ENCODE results near the gene RAB19. TPM values are rescaled to one million over a fixed set of nuclear protein-coding genes. Genes with fewer than 3 reads are reported as not detected.

RAB19 gene
- total and polyA plus RNA-seq, 12 donors, result 0.44 TPM; not detected in 11

GRCh38 chr7:140397784-140398750 is 5.8 kb upstream of the RAB19 start, which contains the start of gene SLC37A3:
TSS of gene SLC37A3 (minus strand) at chr7:140398530. CDS start at chr7:140382526, 16,004 bp downstream.
- 0 to 2% (median 2%) methylated on average over 17 to 65 of the region's 66 CpGs for WGBS, 4 donors
- peaks cover 0 to 7% of the 10 kb centered on the region in 2 donors for H3K4me1 ChIP-seq (replicated peaks in 1 of 2)
- peak in 2 of 6 experiments; percentile 27 to 51 for TF ChIP-seq CTCF (IDR thresholded peaks at IDR 0.05)
- TF ChIP-seq POLR2A (IDR thresholded peaks at IDR 0.05), result peak; percentile 23 to 66
- no peaks in the 10 kb centered on the region for H3K36me3 ChIP-seq (replicated peaks in 1 of 2)
- H3K4me3 ChIP-seq, result peak within 1 kb of the TSS in 3 of 4 donors; percentile 79 to 97 (median 90)
- no peaks in the 10 kb centered on the region for H3K9me3 ChIP-seq (replicated peaks in 1 of 3)
- H3K27me3 ChIP-seq, result no peaks in the 10 kb centered on the region
- peak within 1 kb of the TSS in 4 of 5 donors; percentile 51 to 88 (median 78) for H3K27ac ChIP-seq
- intact Hi-C loops (cut with DNase I), result no loop called here
- peak; percentile 76 to 90 (median 85) for DNase-seq

GRCh38 chr7:140398821-140399220 is 5.0 kb upstream of the RAB19 start:
- TF ChIP-seq CTCF (IDR thresholded peaks at IDR 0.05), result no peak
- no peak for TF ChIP-seq POLR2A (IDR thresholded peaks at IDR 0.05)
- Histone ChIP-seq H3K9me3 (replicated peaks in 1 of 3) (no peaks in the 10 kb centered on the region), H3K36me3 (replicated peaks in 1 of 2) (no peaks in the 10 kb centered on the region), H3K27ac (no peak overlapping the region), H3K27me3 (no peaks in the 10 kb centered on the region), H3K4me1 (replicated peaks in 1 of 2) (peaks cover 0 to 7% of the 10 kb centered on the region in 2 donors), H3K4me3 (peak overlapping the region in 1 of 4 donors; percentile 90)
- intact Hi-C loops (cut with DNase I), result no loop called here
- no peak for DNase-seq
- 59 to 72% (median 63%) methylated on average over 10 of the region's 10 CpGs for WGBS, 4 donors

- Histone ChIP-seq H3K36me3 (replicated peaks in 1 of 2) (no peaks in the 10 kb centered on the region), H3K9me3 (replicated peaks in 1 of 3) (no peaks in the 10 kb centered on the region), H3K27me3 (no peaks in the 10 kb centered on the region), H3K27ac (no peak overlapping the region), H3K4me1 (replicated peaks in 1 of 2) (peaks cover 3 to 7% of the 10 kb centered on the region in 2 donors), H3K4me3 (no peak overlapping the region)
- TF ChIP-seq POLR2A (IDR thresholded peaks at IDR 0.05), result no peak
- no peak for TF ChIP-seq CTCF (IDR thresholded peaks at IDR 0.05)
- WGBS, 4 donors, result 69 to 84% (median 73%) methylated on average over 3 of the region's 3 CpGs
- intact Hi-C loops (cut with DNase I), result no loop called here
- DNase-seq, result no peak
These were observed 3.5 kb upstream of the RAB19 start for GRCh38 chr7:140400381-140400780.

GRCh38 chr7:140402178-140402835 is 1.6 kb upstream of the RAB19 start:
- TF ChIP-seq POLR2A (IDR thresholded peaks at IDR 0.05), result no peak
- TF ChIP-seq CTCF (IDR thresholded peaks at IDR 0.05), result no peak
- intact Hi-C loops (cut with DNase I), result no loop called here
- Histone ChIP-seq H3K27ac (no peak overlapping the region), H3K4me3 (no peak overlapping the region), H3K36me3 (replicated peaks in 1 of 2) (no peaks in the 10 kb centered on the region), H3K27me3 (no peaks in the 10 kb centered on the region), H3K9me3 (replicated peaks in 1 of 3) (no peaks in the 10 kb centered on the region), H3K4me1 (replicated peaks in 1 of 2) (peaks cover 3 to 5% of the 10 kb centered on the region in 2 donors)
- no peak for DNase-seq
- WGBS, 4 donors, result 62 to 79% (median 75%) methylated on average over 2 of the region's 2 CpGs
